ENCODE measurements around the gene MYO7A. TPM values are rescaled to one million over a fixed set of nuclear protein-coding genes. Genes with fewer than 3 reads are reported as not detected.
A peak's percentile ranks its signal among the peaks of the same experiment; 100 is the strongest.

MYO7A gene
- total RNA-seq, 1 experiment from 2014 or later: 3.5 TPM

DNA sequence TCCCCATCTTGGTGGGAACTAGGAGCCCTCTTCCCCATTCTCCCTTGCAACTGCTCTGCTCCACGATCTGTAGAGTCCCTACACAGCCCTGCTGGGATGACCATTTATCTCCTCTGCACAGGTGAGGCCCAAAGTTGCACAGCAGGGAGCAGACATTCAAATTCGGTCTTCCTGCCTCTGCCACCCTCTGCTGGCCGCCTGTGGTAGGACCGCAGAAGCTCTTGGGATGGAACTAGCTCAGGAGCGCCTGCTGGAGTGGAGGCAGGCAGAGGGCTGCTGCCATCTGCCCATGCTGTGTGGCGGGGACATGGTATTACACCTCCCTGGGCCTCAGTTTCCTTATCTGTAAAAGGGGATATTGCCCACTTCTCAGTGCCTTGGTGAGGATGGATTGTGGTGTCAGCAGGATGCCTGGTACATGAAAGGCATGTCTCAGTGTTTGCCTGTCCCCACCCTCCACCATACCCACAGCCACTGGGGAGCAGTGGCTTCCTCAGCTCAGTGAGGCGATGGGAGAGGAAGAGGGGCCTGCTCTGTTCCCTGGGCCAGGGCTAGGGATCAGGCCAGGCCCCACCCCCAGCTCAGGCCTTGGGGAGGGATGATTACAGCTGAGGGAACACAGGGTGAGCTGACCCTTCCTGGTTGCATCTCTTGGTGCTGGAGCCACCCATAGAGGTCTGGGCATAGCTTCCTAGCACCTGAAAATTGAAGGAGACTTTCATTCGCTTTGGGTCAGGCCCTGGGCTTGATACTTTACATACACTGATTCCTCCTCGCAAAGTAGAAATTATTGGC, 36.7 kb upstream of the MYO7A start:
- Histone ChIP-seq H3K4me3 (no peak overlapping the region), H3K79me2 (ENCODE audit: low read depth) (no peaks in the 10 kb centered on the region), H3K27me3 (ENCODE audit: insufficient read depth, low read depth) (no peaks in the 10 kb centered on the region), H3F3A (ENCODE audit: insufficient read depth, low read depth) (peaks cover 12% of the 10 kb centered on the region; the same call in 1 of the 2 replicates), H3K36me3 (ENCODE audit: low read depth) (no peaks in the 10 kb centered on the region), H3K27ac (no peak overlapping the region), H4K20me1 (ENCODE audit: insufficient read depth) (no peaks in the 10 kb centered on the region), H3K9me3 (ENCODE audit: insufficient read depth, low read depth) (no peaks in the 10 kb centered on the region), H3K9me2 (ENCODE audit: insufficient read depth) (no peaks in the 10 kb centered on the region), H3K4me2 (peak overlapping the region; percentile 43), H2AFZ (no peak overlapping the region), H3K4me1 (replicated peaks; ENCODE audit: insufficient read depth) (peaks cover 47% of the 10 kb centered on the region)
- DNase-seq: peak; percentile 64 to 86
- intact Hi-C loops (cut with micrococcal nuclease; ENCODE audit: unreplicated experiment): loop anchor here (1.0 kb wide), 2 partner anchors 44 to 97 kb away; no protein-coding TSS in a partner anchor
- no TSS peak for BruUV-seq (replicated peaks)
- TF ChIP-seq EZH2 (IDR thresholded peaks at IDR 0.05; ENCODE audit: low read depth): no peak
- TF ChIP-seq, protein P1, sequence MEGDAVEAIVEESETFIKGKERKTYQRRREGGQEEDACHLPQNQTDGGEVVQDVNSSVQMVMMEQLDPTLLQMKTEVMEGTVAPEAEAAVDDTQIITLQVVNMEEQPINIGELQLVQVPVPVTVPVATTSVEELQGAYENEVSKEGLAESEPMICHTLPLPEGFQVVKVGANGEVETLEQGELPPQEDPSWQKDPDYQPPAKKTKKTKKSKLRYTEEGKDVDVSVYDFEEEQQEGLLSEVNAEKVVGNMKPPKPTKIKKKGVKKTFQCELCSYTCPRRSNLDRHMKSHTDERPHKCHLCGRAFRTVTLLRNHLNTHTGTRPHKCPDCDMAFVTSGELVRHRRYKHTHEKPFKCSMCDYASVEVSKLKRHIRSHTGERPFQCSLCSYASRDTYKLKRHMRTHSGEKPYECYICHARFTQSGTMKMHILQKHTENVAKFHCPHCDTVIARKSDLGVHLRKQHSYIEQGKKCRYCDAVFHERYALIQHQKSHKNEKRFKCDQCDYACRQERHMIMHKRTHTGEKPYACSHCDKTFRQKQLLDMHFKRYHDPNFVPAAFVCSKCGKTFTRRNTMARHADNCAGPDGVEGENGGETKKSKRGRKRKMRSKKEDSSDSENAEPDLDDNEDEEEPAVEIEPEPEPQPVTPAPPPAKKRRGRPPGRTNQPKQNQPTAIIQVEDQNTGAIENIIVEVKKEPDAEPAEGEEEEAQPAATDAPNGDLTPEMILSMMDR (conservative IDR thresholded peaks at IDR 0.05): peak; percentile 99
- CTCF ChIA-PET: interaction anchor here (0.6 to 2.7 kb wide), 22 partner anchors 10 to 318 kb away, joined by 3 to 133 read pairs (median 4); partner anchors contain the start of gene CAPN5
- POLR2A ChIA-PET (ENCODE audit: unreplicated experiment): interaction anchor here (0.6 to 0.8 kb wide), 3 partner anchors 44 to 321 kb away, joined by 3 to 15 read pairs (median 4); no protein-coding TSS in a partner anchor

DNA sequence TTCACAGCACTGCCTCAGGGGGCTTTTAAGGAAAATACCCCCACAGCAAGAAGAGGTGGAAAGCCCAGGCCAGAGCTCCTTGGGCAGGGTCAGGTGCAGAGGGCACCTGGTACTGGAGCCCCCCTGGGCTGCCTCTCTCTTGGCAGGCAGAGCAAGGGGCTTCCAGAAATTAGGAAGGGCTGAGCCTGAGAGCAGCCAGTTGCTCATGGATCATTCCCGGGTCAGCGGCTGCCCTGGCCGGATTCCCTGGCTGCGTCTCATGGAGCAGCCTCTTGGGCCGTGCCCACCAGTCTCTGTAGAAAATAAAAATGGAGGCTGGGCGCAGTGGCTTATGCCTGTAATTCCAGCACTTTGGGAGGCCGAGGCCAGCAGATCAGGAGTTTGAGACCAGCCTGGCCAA, 35.7 kb upstream of the MYO7A start:
- no TSS peak for BruUV-seq (replicated peaks)
- Histone ChIP-seq H3K36me3 (ENCODE audit: low read depth) (no peaks in the 10 kb centered on the region), H3K9me3 (ENCODE audit: insufficient read depth, low read depth) (no peaks in the 10 kb centered on the region), H3K4me2 (no peak overlapping the region), H3K4me3 (no peak overlapping the region), H2AFZ (no peak overlapping the region), H4K20me1 (ENCODE audit: insufficient read depth) (no peaks in the 10 kb centered on the region), H3K27me3 (ENCODE audit: insufficient read depth, low read depth) (no peaks in the 10 kb centered on the region), H3K4me1 (replicated peaks; ENCODE audit: insufficient read depth) (peaks cover 41% of the 10 kb centered on the region), H3K27ac (no peak overlapping the region), H3K9me2 (ENCODE audit: insufficient read depth) (no peaks in the 10 kb centered on the region), H3F3A (ENCODE audit: insufficient read depth, low read depth) (peaks cover 19% of the 10 kb centered on the region; the same call in 1 of the 2 replicates), H3K79me2 (ENCODE audit: low read depth) (no peaks in the 10 kb centered on the region)
- intact Hi-C loops (cut with micrococcal nuclease; ENCODE audit: unreplicated experiment): no loop called here
- DNase-seq: no peak
- CTCF ChIA-PET: interaction anchor here (1.2 to 2.7 kb wide), 5 partner anchors 14 to 44 kb away, joined by 4 to 133 read pairs (median 8); no protein-coding TSS in a partner anchor
- POLR2A ChIA-PET (ENCODE audit: unreplicated experiment): no interaction called here
- no peak for TF ChIP-seq EZH2 (IDR thresholded peaks at IDR 0.05; ENCODE audit: low read depth)

DNA sequence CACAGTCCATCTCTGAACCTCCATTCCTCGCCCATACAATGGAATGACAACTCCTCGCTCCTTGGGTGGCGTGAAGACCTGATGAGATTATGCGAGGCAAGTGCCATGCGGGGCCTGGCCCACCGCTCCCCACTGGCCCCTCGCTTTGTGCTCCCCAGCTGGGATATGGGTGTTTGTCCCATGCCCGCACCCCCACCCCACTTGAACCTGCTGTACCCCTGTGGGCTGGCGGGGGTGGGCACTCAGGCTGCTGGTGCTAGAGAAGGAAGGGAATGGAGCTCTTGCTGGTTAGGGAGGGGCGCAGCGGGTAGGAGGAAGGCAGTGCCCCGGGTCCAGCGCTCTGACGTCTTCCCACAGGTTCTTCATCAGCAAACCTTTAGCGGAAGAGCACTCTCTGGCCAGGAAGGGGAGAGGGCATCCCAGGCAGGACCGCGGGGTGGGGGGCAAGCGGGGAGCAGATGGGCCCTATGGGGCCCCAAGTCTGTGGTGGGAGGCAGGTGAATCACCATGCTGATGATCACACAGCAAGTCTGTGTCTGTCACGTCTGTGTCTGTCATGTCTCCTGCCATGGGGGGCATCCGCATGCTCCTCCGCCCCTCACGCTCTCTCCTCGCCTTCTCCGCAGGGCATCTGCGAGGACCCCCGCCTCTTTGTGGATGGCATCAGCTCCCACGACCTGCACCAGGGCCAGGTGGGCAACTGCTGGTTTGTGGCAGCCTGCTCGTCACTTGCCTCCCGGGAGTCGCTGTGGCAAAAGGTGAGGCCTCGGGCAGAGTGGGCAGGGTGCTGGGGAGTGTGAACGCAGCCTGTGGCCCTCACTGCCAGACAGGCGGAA, 34.8 kb upstream of the MYO7A start:
- ChIA-PET CTCF (no interaction called here), POLR2A (ENCODE audit: unreplicated experiment) (no interaction called here)
- Histone ChIP-seq H3K9me2 (ENCODE audit: insufficient read depth) (no peaks in the 10 kb centered on the region), H3F3A (ENCODE audit: insufficient read depth, low read depth) (peaks cover 19% of the 10 kb centered on the region; the same call in 1 of the 2 replicates), H3K4me1 (replicated peaks; ENCODE audit: insufficient read depth) (peaks cover 32% of the 10 kb centered on the region), H3K27me3 (ENCODE audit: insufficient read depth, low read depth) (no peaks in the 10 kb centered on the region), H3K4me2 (no peak overlapping the region), H2AFZ (no peak overlapping the region), H3K9me3 (ENCODE audit: insufficient read depth, low read depth) (no peaks in the 10 kb centered on the region), H3K79me2 (ENCODE audit: low read depth) (no peaks in the 10 kb centered on the region), H3K27ac (no peak overlapping the region), H4K20me1 (ENCODE audit: insufficient read depth) (no peaks in the 10 kb centered on the region), H3K36me3 (ENCODE audit: low read depth) (no peaks in the 10 kb centered on the region), H3K4me3 (no peak overlapping the region)
- no peak for DNase-seq
- intact Hi-C loops (cut with micrococcal nuclease; ENCODE audit: unreplicated experiment): no loop called here
- TF ChIP-seq, protein P1 (conservative IDR thresholded peaks at IDR 0.05): no peak
- no peak for TF ChIP-seq EZH2 (IDR thresholded peaks at IDR 0.05; ENCODE audit: low read depth)
- no TSS peak for BruUV-seq (replicated peaks)
